ENCODE results near the gene CEP170B.
"Not testable (repeated sequence)": the region's sequence is repeated elsewhere in the genome, so short reads cannot be mapped to it uniquely, and the experiment has no call there.

Gene CEP170B

GRCh38 chr14:104938960-104939359 lies 73.9 kb downstream of the CEP170B start:
- DNase-seq (ENCODE audit: extremely low spot score, insufficient read length, low read depth) (no peak), FAIRE-seq (no peak)

- DNase-seq (ENCODE audit: extremely low spot score, insufficient read length, low read depth): no peak
- FAIRE-seq: no peak
Observed at GRCh38 chr14:104939666-104940410, 74.8 kb downstream of the CEP170B start.

DNA sequence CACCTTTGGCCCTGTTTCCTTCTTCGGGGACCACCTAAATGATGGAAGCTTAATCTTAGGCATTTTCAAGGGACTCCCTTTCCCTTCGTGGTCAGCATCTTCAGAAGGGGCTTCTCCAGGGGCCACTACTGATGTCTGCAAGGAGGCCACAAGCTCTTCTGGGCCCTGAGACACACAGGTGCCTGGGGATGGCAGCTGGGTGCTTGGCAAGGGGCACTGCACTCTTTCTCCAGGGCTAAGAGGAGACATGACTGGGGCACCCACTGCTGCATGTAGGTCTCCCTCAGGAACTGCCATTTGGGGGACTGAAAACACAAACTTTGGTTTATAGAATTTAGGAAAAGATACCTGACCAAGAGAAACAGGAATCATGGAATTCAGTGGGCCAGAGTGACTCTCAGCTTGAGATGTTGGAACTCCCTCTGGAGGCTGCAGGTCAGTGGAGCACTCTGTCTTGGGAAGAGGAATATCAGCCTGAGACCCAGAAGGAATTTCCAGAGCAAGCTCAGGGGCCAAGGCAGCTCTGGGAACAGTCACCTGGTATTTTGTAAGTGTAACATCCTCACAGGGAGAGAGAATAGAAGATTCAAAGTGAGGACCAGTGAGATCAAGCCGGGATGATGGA lies 75.6 kb downstream of the CEP170B start:
- no peak for FAIRE-seq
- no peak for DNase-seq (ENCODE audit: extremely low spot score, insufficient read length, low read depth)

GRCh38 chr14:104941508-104942365 lies 76.7 kb downstream of the CEP170B start:
- DNase-seq (ENCODE audit: extremely low spot score, insufficient read length, low read depth) (no peak), FAIRE-seq (no peak)

DNA sequence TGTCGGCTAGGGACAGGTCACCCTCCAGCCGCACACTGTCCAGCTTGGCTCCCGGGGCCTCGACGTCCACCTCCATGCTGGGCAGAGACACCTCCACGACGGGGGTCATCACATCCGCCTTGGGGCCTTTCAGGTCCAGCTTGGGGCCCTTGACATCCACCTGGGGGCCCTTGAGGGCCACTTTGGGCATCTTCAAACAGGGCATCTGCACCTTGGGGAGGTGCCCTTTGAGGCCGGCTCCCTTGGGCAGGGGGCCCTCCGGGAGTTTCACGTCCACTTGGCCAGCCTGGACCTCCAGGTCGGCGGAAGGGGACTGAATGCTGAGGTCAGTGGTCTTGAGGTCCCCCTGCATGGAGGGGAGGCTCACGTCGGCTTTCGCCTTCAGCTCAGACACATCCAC lies 77.5 kb downstream of the CEP170B start:
- DNase-seq (ENCODE audit: extremely low spot score, insufficient read length, low read depth) (no peak), FAIRE-seq (no peak)

DNA sequence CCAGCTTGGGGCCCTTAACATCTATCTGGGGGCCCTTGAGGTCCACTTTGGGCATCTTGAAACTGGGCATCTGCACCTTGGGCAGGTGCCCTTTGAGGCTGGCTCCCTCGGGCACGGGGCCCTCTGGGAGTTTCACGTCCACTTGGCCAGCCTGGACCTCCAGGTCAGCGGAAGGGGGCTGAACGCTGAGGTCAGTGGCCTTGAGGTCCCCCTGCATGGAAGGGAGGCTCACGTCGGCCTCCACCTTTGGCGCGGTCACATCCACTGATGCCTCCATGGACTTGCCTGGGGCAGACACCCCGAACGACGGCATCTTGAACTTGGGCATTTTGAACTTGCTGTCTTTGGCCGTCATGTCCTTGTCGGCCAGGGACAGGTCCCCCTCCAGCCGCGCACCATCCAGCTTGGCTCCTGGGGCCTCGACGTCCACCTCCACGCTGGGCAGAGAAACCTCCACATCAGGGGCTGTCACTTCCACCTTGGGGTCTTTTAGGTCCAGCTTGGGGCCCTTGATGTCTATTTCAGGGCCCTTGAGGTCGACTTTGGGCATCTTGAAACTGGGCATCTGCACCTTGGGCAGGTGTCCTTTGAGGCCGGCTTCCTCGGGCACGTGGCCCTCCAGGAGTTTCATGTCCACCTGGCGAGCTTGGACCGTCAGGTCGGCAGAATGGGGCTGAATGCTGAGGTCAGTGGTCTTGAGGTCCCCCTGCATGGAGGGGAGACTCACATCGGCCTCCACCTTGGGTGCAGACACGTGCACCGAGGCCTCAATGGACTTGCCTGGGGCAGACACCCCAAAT lies 78.3 kb downstream of the CEP170B start:
- not testable (repeated sequence) for DNase-seq (ENCODE audit: extremely low spot score, insufficient read length, low read depth); FAIRE-seq

- DNase-seq (ENCODE audit: extremely low spot score, insufficient read length, low read depth); FAIRE-seq: not testable (repeated sequence)
Observed at GRCh38 chr14:104944016-104944308, 78.9 kb downstream of the CEP170B start.

DNA sequence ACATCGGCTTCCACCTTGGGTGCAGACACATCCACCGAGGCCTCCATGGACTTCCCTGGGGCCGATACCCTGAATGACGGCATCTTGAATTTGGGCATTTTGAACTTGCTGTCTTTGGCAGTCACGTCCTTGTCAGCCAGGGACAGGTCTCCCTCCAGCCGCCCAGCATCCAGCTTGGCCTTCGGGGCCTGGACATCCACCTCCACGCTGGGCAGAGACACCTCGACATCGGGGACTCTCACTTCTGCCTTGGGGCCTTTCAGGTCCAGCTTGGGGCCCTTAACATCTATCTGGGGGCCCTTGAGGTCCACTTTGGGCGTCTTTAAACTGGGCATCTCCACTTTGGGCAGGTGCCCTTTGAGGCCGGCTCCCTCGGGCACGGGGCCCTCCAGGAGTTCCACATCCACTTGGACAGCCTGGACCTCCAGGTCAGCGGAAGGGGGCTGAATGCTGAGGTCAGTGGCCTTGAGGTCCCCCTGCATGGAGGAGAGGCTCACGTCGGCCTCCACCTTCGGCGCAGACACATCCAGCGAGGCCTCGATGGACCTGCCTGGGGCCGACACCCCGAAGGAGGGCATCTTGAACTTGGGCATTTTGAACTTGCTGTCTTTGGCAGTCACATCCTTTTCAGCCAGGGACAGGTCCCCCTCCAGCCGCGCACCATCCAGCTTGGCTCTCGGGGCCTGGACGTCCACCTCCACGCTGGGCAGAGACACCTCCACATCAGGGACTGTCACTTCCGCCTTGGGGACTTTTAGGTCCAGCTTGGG lies 79.6 kb downstream of the CEP170B start:
- DNase-seq (ENCODE audit: extremely low spot score, insufficient read length, low read depth); FAIRE-seq: not testable (repeated sequence)

GRCh38 chr14:104945266-104945665 lies 80.2 kb downstream of the CEP170B start:
- not testable (repeated sequence) for DNase-seq (ENCODE audit: extremely low spot score, insufficient read length, low read depth)

More at GRCh38 chr14:104945266-104945665, 80.2 kb downstream of the CEP170B start:
- FAIRE-seq: not testable (repeated sequence)

Measured in GM18507 (cell line).